HL-60 (cell line): ENCODE data around the gene CNDP1.

Experiments
- DNase-seq, 2 experiments: peaks; one replicate each; pipeline ENCODE4 v3.0.0-alpha.2; 2010 to 2020; ENCODE audit warnings: low read depth in 1 of 2, low spot score in 1 of 2
- H3K27ac ChIP-seq: fragments of 250-450 bp; sonication (Bioruptor Pico); replicated peaks from 2 replicates; pipeline ENCODE4 v1.5.1; 2020; ENCODE audit warnings: mild to moderate bottlenecking, moderate library complexity
- H3K27me3 ChIP-seq: fragments of 250-450 bp; sonication (Bioruptor Pico); 2 replicates; pipeline ENCODE4 v1.5.1; 2021; ENCODE audit warnings: mild to moderate bottlenecking, moderate library complexity; ENCODE audit not compliant: insufficient read depth, poor library complexity, severe bottlenecking
- H3K4me3 ChIP-seq: replicated peaks from 2 replicates; pipeline ENCODE4 v1.5.1; 2011; ENCODE audit warnings: mild to moderate bottlenecking, control low read depth, low read length; ENCODE audit not compliant: insufficient read depth
- GABPA ChIP-seq: IDR thresholded peaks from 2 replicates; pipeline ENCODE4 v1.6.1; 2012; ENCODE audit warnings: low read depth
- POLR2AphosphoS5 ChIP-seq: IDR thresholded peaks from 2 replicates; pipeline ENCODE4 v1.6.1; 2012; ENCODE audit warnings: low read depth
- SPI1 ChIP-seq: IDR thresholded peaks from 2 replicates; pipeline ENCODE4 v1.6.1; 2012; ENCODE audit warnings: low read depth, mild to moderate bottlenecking, borderline replicate concordance
- TF ChIP-seq, protein P1 (sequence below): IDR thresholded peaks from one replicate; pipeline ENCODE4 v1.5.1; 2011; ENCODE audit warnings: low read length, control low read depth, inconsistent platforms; ENCODE audit not compliant: insufficient read depth
- TF ChIP-seq, protein P2 (sequence below): IDR thresholded peaks from 2 replicates; pipeline ENCODE4 v1.6.1; 2012; ENCODE audit warnings: low read depth; ENCODE audit not compliant: insufficient replicate concordance

CNDP1 gene

DNA sequence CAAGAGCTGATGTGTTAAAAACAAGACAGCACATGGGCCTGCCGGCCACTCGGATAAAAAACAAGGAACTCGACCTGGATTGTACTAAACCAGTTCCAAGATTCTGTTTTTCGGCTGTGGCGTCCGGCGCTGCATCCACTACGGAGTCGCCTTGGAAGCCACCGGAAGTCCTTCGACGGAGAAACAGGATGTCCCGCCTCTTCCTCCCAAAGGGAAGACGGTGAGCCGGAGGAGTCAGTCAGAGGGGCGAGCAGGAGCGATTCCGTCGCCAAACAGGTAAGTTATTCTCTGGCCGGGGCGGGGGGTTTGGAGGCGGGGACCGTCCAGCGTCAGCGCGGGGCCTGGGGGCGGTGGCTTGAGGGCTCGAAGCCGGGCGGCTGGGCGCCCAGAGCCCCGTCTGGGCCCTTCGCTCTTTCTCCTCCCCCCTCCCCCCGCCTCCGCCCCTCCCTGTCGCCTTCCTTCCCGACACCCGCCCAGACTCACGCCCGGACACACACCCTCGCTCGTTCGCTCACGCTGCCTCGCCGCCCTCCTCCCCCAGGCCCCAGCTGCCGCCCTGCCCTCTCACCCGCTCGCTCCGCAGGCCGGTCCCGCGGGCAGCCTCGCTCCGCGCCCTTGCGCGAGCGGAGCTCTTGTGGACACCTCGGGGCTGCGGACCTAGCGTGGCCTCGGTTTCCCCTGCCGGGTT, 63.5 kb downstream of the CNDP1 start, which contains the start of gene ZNF407:
Gene ZNF407 (plus strand): TSS at position 209 of the 688 bp plus-strand sequence. CDS start 33,150 bp downstream, outside the sequence.
- Histone ChIP-seq H3K27ac (peak within 1 kb of the TSS; percentile 97), H3K27me3 (no peaks in the 10 kb centered on the region), H3K4me3 (peak within 1 kb of the TSS; percentile 87)
- TF ChIP-seq POLR2AphosphoS5 (peak; percentile 50), SPI1 (no peak; the same call in none of the 2 replicates), GABPA (peak; percentile 97)
- TF ChIP-seq, protein P1, sequence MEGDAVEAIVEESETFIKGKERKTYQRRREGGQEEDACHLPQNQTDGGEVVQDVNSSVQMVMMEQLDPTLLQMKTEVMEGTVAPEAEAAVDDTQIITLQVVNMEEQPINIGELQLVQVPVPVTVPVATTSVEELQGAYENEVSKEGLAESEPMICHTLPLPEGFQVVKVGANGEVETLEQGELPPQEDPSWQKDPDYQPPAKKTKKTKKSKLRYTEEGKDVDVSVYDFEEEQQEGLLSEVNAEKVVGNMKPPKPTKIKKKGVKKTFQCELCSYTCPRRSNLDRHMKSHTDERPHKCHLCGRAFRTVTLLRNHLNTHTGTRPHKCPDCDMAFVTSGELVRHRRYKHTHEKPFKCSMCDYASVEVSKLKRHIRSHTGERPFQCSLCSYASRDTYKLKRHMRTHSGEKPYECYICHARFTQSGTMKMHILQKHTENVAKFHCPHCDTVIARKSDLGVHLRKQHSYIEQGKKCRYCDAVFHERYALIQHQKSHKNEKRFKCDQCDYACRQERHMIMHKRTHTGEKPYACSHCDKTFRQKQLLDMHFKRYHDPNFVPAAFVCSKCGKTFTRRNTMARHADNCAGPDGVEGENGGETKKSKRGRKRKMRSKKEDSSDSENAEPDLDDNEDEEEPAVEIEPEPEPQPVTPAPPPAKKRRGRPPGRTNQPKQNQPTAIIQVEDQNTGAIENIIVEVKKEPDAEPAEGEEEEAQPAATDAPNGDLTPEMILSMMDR: no peak
- TF ChIP-seq, protein P2, sequence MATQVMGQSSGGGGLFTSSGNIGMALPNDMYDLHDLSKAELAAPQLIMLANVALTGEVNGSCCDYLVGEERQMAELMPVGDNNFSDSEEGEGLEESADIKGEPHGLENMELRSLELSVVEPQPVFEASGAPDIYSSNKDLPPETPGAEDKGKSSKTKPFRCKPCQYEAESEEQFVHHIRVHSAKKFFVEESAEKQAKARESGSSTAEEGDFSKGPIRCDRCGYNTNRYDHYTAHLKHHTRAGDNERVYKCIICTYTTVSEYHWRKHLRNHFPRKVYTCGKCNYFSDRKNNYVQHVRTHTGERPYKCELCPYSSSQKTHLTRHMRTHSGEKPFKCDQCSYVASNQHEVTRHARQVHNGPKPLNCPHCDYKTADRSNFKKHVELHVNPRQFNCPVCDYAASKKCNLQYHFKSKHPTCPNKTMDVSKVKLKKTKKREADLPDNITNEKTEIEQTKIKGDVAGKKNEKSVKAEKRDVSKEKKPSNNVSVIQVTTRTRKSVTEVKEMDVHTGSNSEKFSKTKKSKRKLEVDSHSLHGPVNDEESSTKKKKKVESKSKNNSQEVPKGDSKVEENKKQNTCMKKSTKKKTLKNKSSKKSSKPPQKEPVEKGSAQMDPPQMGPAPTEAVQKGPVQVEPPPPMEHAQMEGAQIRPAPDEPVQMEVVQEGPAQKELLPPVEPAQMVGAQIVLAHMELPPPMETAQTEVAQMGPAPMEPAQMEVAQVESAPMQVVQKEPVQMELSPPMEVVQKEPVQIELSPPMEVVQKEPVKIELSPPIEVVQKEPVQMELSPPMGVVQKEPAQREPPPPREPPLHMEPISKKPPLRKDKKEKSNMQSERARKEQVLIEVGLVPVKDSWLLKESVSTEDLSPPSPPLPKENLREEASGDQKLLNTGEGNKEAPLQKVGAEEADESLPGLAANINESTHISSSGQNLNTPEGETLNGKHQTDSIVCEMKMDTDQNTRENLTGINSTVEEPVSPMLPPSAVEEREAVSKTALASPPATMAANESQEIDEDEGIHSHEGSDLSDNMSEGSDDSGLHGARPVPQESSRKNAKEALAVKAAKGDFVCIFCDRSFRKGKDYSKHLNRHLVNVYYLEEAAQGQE: peak; percentile 18
- DNase-seq: peak; percentile 86 to 96

DNA sequence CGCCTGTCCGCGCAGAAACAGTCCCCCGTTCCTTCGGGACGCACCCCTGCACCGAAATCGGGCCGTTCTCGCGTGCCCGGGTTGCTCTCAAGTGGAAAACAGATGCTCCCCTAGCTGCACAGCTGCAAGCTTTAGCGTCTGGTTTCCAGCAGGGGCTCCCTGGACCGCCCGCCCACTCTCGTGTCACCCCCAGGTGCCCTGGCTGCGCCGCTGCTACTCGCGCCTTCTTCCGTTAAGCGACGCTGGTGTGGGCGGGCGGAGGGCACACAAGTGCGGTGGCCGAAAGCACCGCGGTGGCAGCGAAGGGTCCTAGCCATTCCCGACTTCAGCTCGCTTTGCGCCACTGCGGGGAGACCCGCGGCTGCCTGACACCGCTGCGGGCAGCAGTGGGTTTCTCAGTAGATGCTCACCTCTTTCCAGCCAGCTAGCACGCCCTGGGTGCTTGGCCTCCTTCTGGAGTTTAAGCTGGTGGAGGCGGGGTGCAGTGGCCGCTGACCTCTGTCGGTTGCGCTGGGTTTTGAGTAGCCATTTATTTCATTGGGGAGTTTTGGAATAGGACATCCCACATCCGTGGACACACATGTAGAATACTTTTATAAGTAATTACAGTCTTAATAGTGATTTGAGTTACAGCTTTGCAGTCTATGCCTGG, 64.2 kb downstream of the CNDP1 start:
- Histone ChIP-seq H3K4me3 (peak overlapping the region; percentile 87), H3K27me3 (no peaks in the 10 kb centered on the region), H3K27ac (peak overlapping the region; percentile 97)
- peak; percentile 59 to 77 for DNase-seq
- TF ChIP-seq, protein P1: no peak
- no peak for TF ChIP-seq GABPA
- TF ChIP-seq SPI1: no peak
- TF ChIP-seq, protein P2: no peak
- peak; percentile 53 for TF ChIP-seq POLR2AphosphoS5

DNA sequence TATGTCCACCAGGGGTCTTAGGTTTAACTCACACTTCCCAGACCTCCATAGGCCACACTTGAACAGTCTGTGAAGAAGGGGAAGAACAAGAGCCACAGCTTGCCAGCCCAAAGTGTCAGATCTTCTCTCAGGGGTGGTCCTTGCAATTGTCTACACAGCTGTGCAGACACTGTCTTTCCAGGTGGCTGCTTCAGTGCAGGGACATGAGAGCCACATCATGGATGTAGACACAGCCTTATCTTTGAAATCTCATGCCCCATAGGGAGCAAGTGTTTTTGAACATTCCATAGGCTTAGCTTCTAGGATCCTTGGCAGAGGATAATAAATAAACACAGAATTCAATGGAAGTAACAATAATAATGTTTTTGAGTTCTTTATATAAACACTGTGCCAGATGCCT, 70.1 kb downstream of the CNDP1 start:
- no peak for DNase-seq
- no peak for TF ChIP-seq POLR2AphosphoS5
- TF ChIP-seq, protein P1: no peak
- TF ChIP-seq, protein P2: no peak
- TF ChIP-seq GABPA: no peak
- TF ChIP-seq SPI1: no peak
- Histone ChIP-seq H3K27me3 (no peaks in the 10 kb centered on the region), H3K27ac (no peak overlapping the region), H3K4me3 (no peak overlapping the region)
